K562 (cell line): Measurements from ENCODE around the gene LCA5L.

Experiments used
- ESRRA ChIP-seq: fragments of 450-650 bp; IDR thresholded peaks from 2 replicates; pipeline ENCODE4 v1.6.1; 2014; ENCODE audit warnings: low read depth, mild to moderate bottlenecking, moderate library complexity, borderline replicate concordance
- FOS ChIP-seq: IDR thresholded peaks from 3 replicates; pipeline ENCODE4 v1.6.1; 2011; ENCODE audit not compliant: insufficient read length; ENCODE audit errors: extremely low read depth
- HMG20A ChIP-seq: fragments of 450-650 bp; formaldehyde crosslinking; conservative IDR thresholded peaks from 2 replicates; pipeline ENCODE4 v1.4.0; 2020; ENCODE audit warnings: mild to moderate bottlenecking, mixed read lengths
- MCM2 ChIP-seq: fragments of 450-650 bp; IDR thresholded peaks from 2 replicates; pipeline ENCODE4 v1.6.1; 2017; ENCODE audit warnings: low read depth, mild to moderate bottlenecking
- RAD21 ChIP-seq, 2 experiments: fragments of 250-450 bp in 1 of 2; fragments of 450-650 bp in 1 of 2; sonication (Bioruptor Pico) in 1 of 2; formaldehyde crosslinking in 1 of 2; IDR thresholded peaks in 1 of 2; conservative IDR thresholded peaks in 1 of 2; 2 replicates each; pipeline versions ENCODE4 v1.4.0 to v1.8.0; 2020 to 2022; ENCODE audit warnings: mild to moderate bottlenecking in 2 of 2, moderate library complexity in 1 of 2
- REST ChIP-seq, 2 experiments: fragments of 450-650 bp; formaldehyde crosslinking in 1 of 2; IDR thresholded peaks; 2 replicates each; pipeline versions ENCODE4 v1.4.0 to v1.6.1; 2014 to 2020; ENCODE audit warnings: mild to moderate bottlenecking in 2 of 2, borderline replicate concordance in 1 of 2, low read depth in 1 of 2

GRCh38 chr21:39386194-39386593, 59.4 kb downstream of the LCA5L start:
- no peak for TF ChIP-seq RAD21 (CRISPR knock-in tag; conservative IDR thresholded peaks at IDR 0.05 in 1 of 2, IDR thresholded peaks at IDR 0.05 in 1 of 2)
- TF ChIP-seq REST (IDR thresholded peaks at IDR 0.05; ENCODE audit: borderline replicate concordance): no peak
- no peak for TF ChIP-seq REST (CRISPR knock-in tag; IDR thresholded peaks at IDR 0.05; ENCODE audit: low read depth)
- no peak for TF ChIP-seq ESRRA
- no peak for TF ChIP-seq HMG20A
- TF ChIP-seq FOS: no peak
- TF ChIP-seq MCM2: no peak
